ENCODE data around the gene UVSSA.

DNA sequence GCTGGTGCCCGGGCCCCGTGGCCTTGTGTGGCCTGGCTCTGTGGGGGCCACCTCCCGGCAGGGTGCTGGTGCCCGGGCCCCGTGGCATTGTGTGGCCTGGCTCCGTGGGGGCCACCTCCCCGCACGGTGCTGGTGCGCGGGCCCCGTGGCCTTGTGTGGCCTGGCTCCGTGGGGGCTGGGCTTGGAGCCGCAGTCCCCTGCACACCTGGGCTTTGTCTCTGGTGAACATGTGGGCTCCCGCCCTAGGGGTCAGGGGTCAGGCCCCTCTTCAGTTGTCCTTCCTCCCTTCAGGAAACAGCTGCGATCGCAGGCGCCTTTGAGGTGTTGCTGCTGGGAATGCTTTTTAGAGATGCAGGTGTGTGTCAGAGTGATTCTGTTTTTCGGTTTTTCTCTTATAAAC lies 17.2 kb downstream of the UVSSA start:
- TF ChIP-seq, protein P1, sequence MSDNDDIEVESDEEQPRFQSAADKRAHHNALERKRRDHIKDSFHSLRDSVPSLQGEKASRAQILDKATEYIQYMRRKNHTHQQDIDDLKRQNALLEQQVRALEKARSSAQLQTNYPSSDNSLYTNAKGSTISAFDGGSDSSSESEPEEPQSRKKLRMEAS (CRISPR knock-in tag; IDR thresholded peaks at IDR 0.05): no peak
- TF ChIP-seq TEAD1 (CRISPR knock-in tag; IDR thresholded peaks at IDR 0.05) (no peak), NFYB (CRISPR knock-in tag; conservative IDR thresholded peaks at IDR 0.05; ENCODE audit: low read depth) (no peak), CTCF (IDR thresholded peaks at IDR 0.05) (no peak), ZBTB43 (CRISPR knock-in tag; IDR thresholded peaks at IDR 0.05) (no peak)
